Lung (tissue), 12 donors: ENCODE results near the gene COL13A1. TPM values are rescaled to one million over a fixed set of nuclear protein-coding genes. Genes with fewer than 3 reads are reported as not detected.

ENCODE experiments used
- ATAC-seq: fragments of 200-7000 bp; cut with Tn5 transposase; one replicate; pipeline ENCODE4 v1.9.1; 2020; ENCODE audit warnings: moderate number of reproducible peaks; ENCODE audit not compliant: insufficient read depth, low FRiP score
- DNase-seq, 3 donors: peaks; one replicate each; pipeline ENCODE4 v3.0.0-alpha.2; 2013 to 2017
- H3K27ac ChIP-seq, 2 donors: one replicate each; pipeline ENCODE4 v1.5.1; 2013; ENCODE audit warnings: mild to moderate bottlenecking in 2 of 2, moderate library complexity in 2 of 2, control low read depth in 1 of 2, inconsistent platforms in 1 of 2, low read depth in 1 of 2, low read length in 1 of 2
- H3K27me3 ChIP-seq, 3 donors: one replicate each; pipeline ENCODE4 v1.5.1; 2013; ENCODE audit warnings: low read length in 2 of 3; ENCODE audit not compliant: control insufficient read depth in 3 of 3, insufficient read depth in 3 of 3
- H3K36me3 ChIP-seq, 4 donors: one replicate each; pipeline ENCODE4 v1.5.1; 2013; ENCODE audit warnings: low read length in 4 of 4, mild to moderate bottlenecking in 1 of 4, moderate library complexity in 1 of 4; ENCODE audit not compliant: control insufficient read depth in 4 of 4, insufficient read depth in 4 of 4
- H3K4me1 ChIP-seq, 5 donors: one replicate each; pipeline ENCODE4 v1.5.1; 2013; ENCODE audit warnings: low read length in 5 of 5, mild to moderate bottlenecking in 2 of 5, moderate library complexity in 1 of 5; ENCODE audit not compliant: control insufficient read depth in 5 of 5, insufficient read depth in 5 of 5
- H3K4me3 ChIP-seq: one replicate; pipeline ENCODE4 v1.5.1; 2013; ENCODE audit warnings: mild to moderate bottlenecking, control low read depth, moderate library complexity
- H3K9ac ChIP-seq, 2 donors: one replicate each; pipeline ENCODE4 v1.5.1; 2013; ENCODE audit warnings: low read length in 2 of 2, control low read depth in 1 of 2; ENCODE audit not compliant: insufficient read depth in 1 of 2
- H3K9me3 ChIP-seq, 4 donors: one replicate each; pipeline ENCODE4 v1.5.1; 2013; ENCODE audit warnings: low read length in 3 of 4, mild to moderate bottlenecking in 1 of 4, moderate library complexity in 1 of 4; ENCODE audit not compliant: control insufficient read depth in 4 of 4, insufficient read depth in 3 of 4
- CTCF ChIP-seq: IDR thresholded peaks from 2 replicates; pipeline ENCODE4 v1.5.1; 2012; ENCODE audit warnings: mild to moderate bottlenecking; ENCODE audit errors: control extremely low read depth, extremely low read depth
- WGBS, 2 donors: extraction: QIAGEN DNeasy Blood & Tissue Kit; methylation state at CpG; one replicate each; pipeline ENCODE4 v1.1.7; 2013; 5-methylcytosine and 5-hydroxymethylcytosine counted together
- polyA plus RNA-seq, 2 donors: library from polyadenylated mRNA; stranded (reverse); fragments of 200-250 nt; gene quantifications; one replicate each; pipeline ENCODE4 v1.2.1, GENCODE V29; 2013
- total RNA-seq, 2 donors: library from RNA; depleted of rRNA in 1 of 2; stranded (reverse); fragments of >200 nt in 1 of 2; gene quantifications; one replicate each; pipeline ENCODE4 v1.2.1, GENCODE V29; 2014 to 2021
- donor health status: control.
- donor health status: control.
- donor health status: Bipolar disorder and iron deficiency.
- donor health status: healthy.
- donor health status: DM: yes; HTN: yes; CAD: no.

COL13A1 gene
- total and polyA plus RNA-seq, 4 donors: 2.7 to 42.1 (median 5.6) TPM

GRCh38 chr10:69787681-69788080 lies 14.0 kb upstream of the COL13A1 start:
- no peak overlapping the region for H3K9ac ChIP-seq
- ATAC-seq: no peak
- no peaks in the 10 kb centered on the region for H3K27me3 ChIP-seq
- peaks cover 0 to 3% (median 0%) of the 10 kb centered on the region in 4 donors for H3K9me3 ChIP-seq
- 86 to 93% methylated on average over 6 of the region's 6 CpGs for WGBS, 2 donors
- H3K27ac ChIP-seq: no peak overlapping the region
- H3K4me3 ChIP-seq: no peak overlapping the region
- DNase-seq: no peak
- peaks cover 0 to 6% (median 0%) of the 10 kb centered on the region in 5 donors for H3K4me1 ChIP-seq
- TF ChIP-seq CTCF: no peak
- no peaks in the 10 kb centered on the region for H3K36me3 ChIP-seq

DNA sequence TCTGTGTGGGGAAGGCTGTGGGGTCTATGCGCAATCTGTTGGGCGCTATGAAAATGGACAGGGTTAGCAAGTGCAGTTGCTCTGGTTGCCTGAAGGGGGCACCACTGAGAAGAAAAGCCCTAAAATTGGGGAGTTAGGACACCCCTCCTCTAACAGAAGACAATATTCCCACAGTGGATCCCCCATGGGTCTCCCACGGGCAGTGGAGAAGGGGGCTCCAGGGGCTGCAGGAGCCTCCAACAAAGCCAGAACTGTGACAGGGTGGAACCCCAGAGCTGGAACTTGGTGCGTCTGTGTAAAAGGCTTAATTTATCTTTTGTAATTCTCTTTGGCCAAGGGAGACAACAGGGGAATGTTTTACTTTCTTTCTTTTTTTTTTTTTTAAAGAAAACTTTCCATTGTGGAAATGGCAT lies 12.5 kb upstream of the COL13A1 start:
- peaks cover 0 to 4% (median 0%) of the 10 kb centered on the region in 4 donors for H3K9me3 ChIP-seq
- no peak overlapping the region for H3K27ac ChIP-seq
- DNase-seq: no peak
- H3K36me3 ChIP-seq: no peaks in the 10 kb centered on the region
- ATAC-seq: no peak
- H3K9ac ChIP-seq: no peak overlapping the region
- H3K27me3 ChIP-seq: peaks cover 0 to 3% (median 0%) of the 10 kb centered on the region in 3 donors
- WGBS, 2 donors: 58 to 64% methylated on average over 4 of the region's 4 CpGs
- no peak overlapping the region for H3K4me3 ChIP-seq
- TF ChIP-seq CTCF: peak; percentile 10
- H3K4me1 ChIP-seq: peaks cover 0 to 10% (median 0%) of the 10 kb centered on the region in 5 donors

DNA sequence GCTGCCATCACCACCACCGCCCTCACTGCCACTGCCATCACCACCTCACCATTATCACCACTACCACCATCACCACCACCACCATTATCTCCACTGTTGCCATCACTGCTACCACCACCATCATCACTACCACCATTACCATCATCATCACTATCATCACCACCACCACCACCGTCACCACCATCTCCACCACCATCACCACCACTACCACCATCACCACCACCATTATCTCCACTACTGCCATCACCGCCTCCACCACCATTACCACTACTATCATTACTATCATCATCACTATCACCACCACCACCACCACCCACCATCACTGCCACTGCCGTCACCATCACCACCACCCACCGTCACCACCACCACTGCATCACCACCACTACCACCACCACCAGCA lies 9.9 kb upstream of the COL13A1 start:
- no peak overlapping the region for H3K4me3 ChIP-seq
- H3K27ac ChIP-seq: no peak overlapping the region
- ATAC-seq: no peak
- no peak overlapping the region for H3K9ac ChIP-seq
- peaks cover 0 to 10% (median 0%) of the 10 kb centered on the region in 5 donors for H3K4me1 ChIP-seq
- no peak for TF ChIP-seq CTCF
- H3K9me3 ChIP-seq: peaks cover 0 to 21% (median 3%) of the 10 kb centered on the region in 4 donors
- no peak for DNase-seq
- peaks cover 0 to 3% (median 0%) of the 10 kb centered on the region in 3 donors for H3K27me3 ChIP-seq
- 94 to 97% methylated on average over 5 of the region's 5 CpGs for WGBS, 2 donors
- no peaks in the 10 kb centered on the region for H3K36me3 ChIP-seq

- no peak overlapping the region for H3K9ac ChIP-seq
- H3K9me3 ChIP-seq: peaks cover 0 to 22% (median 3%) of the 10 kb centered on the region in 4 donors
- 38 to 57% methylated on average over 1 of the region's 1 CpG for WGBS, 2 donors
- ATAC-seq: no peak
- no peaks in the 10 kb centered on the region for H3K36me3 ChIP-seq
- no peak overlapping the region for H3K27ac ChIP-seq
- peaks cover 0 to 10% (median 0%) of the 10 kb centered on the region in 5 donors for H3K4me1 ChIP-seq
- no peak for TF ChIP-seq CTCF
- no peak for DNase-seq
- no peak overlapping the region for H3K4me3 ChIP-seq
- peaks cover 0 to 3% (median 0%) of the 10 kb centered on the region in 3 donors for H3K27me3 ChIP-seq
Observed at GRCh38 chr10:69792341-69792740, 9.4 kb upstream of the COL13A1 start.
